ENCODE measurements around the gene NDUFAF2.

NDUFAF2 gene

DNA sequence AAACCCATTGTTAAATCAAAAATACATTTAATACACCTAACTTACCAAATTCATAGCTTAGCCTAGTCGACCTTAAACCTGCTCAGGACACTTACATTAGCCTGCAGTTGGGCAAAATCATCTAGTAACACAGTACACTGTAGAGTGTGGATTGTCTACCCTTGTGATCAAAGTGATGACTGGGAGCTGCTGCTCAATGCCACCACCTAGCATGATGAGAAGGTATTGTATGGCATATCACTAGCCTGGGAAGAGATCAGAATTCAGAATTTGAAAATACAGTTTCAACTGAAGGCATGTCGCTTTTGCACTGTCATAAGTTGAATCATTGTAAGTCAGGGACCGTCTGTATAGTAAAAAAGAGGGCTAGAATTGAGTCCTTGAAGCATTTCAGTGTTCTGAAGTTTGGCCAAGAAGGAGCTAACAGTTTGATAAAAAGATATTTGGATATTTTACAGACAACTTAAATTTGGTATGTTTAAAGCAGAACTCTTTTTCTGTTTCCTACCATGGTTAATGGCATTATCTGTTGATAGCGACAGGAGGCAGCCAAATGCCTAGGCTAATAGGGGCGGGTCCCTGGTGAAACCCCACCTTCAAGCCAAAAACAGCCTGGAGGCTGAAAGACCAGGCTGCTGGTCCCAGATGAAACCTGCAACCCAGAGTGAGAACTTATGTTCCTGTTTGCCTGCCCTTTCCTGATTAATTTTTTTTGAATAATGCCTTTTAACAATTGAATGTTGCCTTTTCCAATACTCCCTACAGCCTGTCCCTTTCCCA, 194.3 kb downstream of the NDUFAF2 start:
- Histone ChIP-seq H3K79me1 (ENCODE audit: low read depth, low read length) (no peaks in the 10 kb centered on the region), H2BK15ac (ENCODE audit: low read length) (no peak overlapping the region), H2AFZ (ENCODE audit: low read length) (no peak overlapping the region), H2BK5ac (ENCODE audit: low read length) (no peak overlapping the region), H3K9ac (ENCODE audit: low read depth, low read length, poor library complexity) (no peak overlapping the region), H3K18ac (ENCODE audit: low read length) (no peak overlapping the region), H4K8ac (ENCODE audit: low read depth, low read length) (no peak overlapping the region), H3K4me3 (ENCODE audit: low read length in 2 of 2) (no peak overlapping the region), H3K14ac (ENCODE audit: low read length) (no peak overlapping the region), H3K9me3 (replicated peaks in 1 of 2; ENCODE audit: control insufficient read depth in 2 of 2, insufficient read depth in 1 of 2, low read depth in 1 of 2, low read length in 2 of 2) (no peaks in the 10 kb centered on the region), H3K4ac (ENCODE audit: low read length) (no peak overlapping the region), H3K4me2 (ENCODE audit: insufficient read depth, low read length, poor library complexity, severe bottlenecking) (no peak overlapping the region), H3K36me3 (replicated peaks in 1 of 2; ENCODE audit: control insufficient read depth in 2 of 2, insufficient read depth in 2 of 2, low read length in 2 of 2) (no peaks in the 10 kb centered on the region), H3K4me1 (ENCODE audit: control insufficient read depth in 2 of 2, insufficient read depth in 1 of 2, low read depth in 1 of 2, low read length in 2 of 2) (peaks cover 0 to 6% of the 10 kb centered on the region in 2 donors), H3K27ac (replicated peaks; ENCODE audit: low read length) (no peak overlapping the region), H4K91ac (ENCODE audit: low read depth, low read length, poor library complexity) (no peak overlapping the region), H2BK120ac (ENCODE audit: low read depth, low read length) (no peak overlapping the region), H2AK5ac (ENCODE audit: low read depth, low read length) (no peak overlapping the region), H2BK12ac (ENCODE audit: low read length) (no peak overlapping the region), H3K27me3 (ENCODE audit: control insufficient read depth in 3 of 3, insufficient read depth in 3 of 3, low read depth in 1 of 3, low read length in 3 of 3) (no peaks in the 10 kb centered on the region), H3K23ac (ENCODE audit: low read depth, low read length, poor library complexity) (no peak overlapping the region)
- no peak for DNase-seq (ENCODE audit: low spot score)
- WGBS, 2 donors (ENCODE audit: extremely low coverage in 2 of 2, insufficient read length in 2 of 2, insufficient replicate concordance in 1 of 2), result 100% methylated on average over 1 of the region's 5 CpGs; no CpG with 5 or more reads in 1 of the 2 donors

DNA sequence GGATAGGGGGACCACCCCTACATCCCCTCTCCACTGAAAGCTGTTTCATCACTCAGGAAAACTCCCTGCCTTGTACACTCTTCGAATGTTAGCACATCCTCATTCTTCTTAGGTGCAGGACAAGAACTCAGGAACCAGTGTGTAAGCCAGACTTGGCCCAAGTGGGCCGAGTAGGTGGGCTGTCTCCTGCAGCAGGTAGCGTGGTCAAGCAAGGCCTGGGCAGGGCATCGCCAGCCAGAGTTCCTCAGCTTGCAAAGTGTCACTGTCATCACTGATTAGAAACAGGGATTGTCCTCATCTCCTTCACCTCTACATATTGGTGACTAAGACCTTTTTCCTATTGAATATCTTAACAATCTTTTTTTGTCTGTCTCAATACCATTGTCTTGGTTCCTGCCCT, 194.9 kb downstream of the NDUFAF2 start:
- Histone ChIP-seq H2AK5ac (ENCODE audit: low read depth, low read length) (no peak overlapping the region), H2BK120ac (ENCODE audit: low read depth, low read length) (no peak overlapping the region)

DNA sequence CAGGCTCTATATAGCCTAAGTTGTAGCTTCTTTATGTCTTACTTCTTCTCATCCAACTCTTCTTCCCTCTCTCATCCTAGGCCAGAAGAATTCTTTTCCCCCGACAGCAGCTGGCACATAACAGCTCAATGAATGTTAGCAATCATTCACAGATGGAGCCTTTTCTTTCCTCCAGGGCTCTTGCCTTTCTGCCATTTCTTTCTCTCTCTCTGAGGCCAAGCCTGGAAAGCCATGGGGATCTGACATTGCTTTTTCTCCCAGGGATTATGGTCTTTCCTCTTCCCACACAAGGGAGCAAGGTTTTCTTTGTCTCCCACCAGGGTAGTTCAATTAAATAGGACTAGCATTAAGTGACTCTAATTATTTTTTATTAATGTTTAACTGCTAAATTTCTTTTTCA, 196.8 kb downstream of the NDUFAF2 start:
- Histone ChIP-seq H2BK15ac (ENCODE audit: low read length) (no peak overlapping the region), H3K9me3 (replicated peaks in 1 of 2; ENCODE audit: control insufficient read depth in 2 of 2, insufficient read depth in 1 of 2, low read depth in 1 of 2, low read length in 2 of 2) (no peaks in the 10 kb centered on the region), H3K27me3 (ENCODE audit: control insufficient read depth in 3 of 3, insufficient read depth in 3 of 3, low read depth in 1 of 3, low read length in 3 of 3) (no peaks in the 10 kb centered on the region), H2AFZ (ENCODE audit: low read length) (no peak overlapping the region), H3K23ac (ENCODE audit: low read depth, low read length, poor library complexity) (no peak overlapping the region), H3K18ac (ENCODE audit: low read length) (no peak overlapping the region), H3K4me3 (ENCODE audit: low read length in 2 of 2) (no peak overlapping the region), H2BK5ac (ENCODE audit: low read length) (no peak overlapping the region), H2BK120ac (ENCODE audit: low read depth, low read length) (no peak overlapping the region), H3K14ac (ENCODE audit: low read length) (no peak overlapping the region), H3K4me1 (ENCODE audit: control insufficient read depth in 2 of 2, insufficient read depth in 1 of 2, low read depth in 1 of 2, low read length in 2 of 2) (peaks cover 0 to 6% of the 10 kb centered on the region in 2 donors), H3K36me3 (replicated peaks in 1 of 2; ENCODE audit: control insufficient read depth in 2 of 2, insufficient read depth in 2 of 2, low read length in 2 of 2) (no peaks in the 10 kb centered on the region), H3K4ac (ENCODE audit: low read length) (no peak overlapping the region), H4K91ac (ENCODE audit: low read depth, low read length, poor library complexity) (no peak overlapping the region), H3K79me1 (ENCODE audit: low read depth, low read length) (no peaks in the 10 kb centered on the region), H3K27ac (replicated peaks; ENCODE audit: low read length) (peak overlapping the region; percentile 67), H4K8ac (ENCODE audit: low read depth, low read length) (no peak overlapping the region), H3K4me2 (ENCODE audit: insufficient read depth, low read length, poor library complexity, severe bottlenecking) (peak overlapping the region; percentile 26), H2AK5ac (ENCODE audit: low read depth, low read length) (no peak overlapping the region), H3K9ac (ENCODE audit: low read depth, low read length, poor library complexity) (no peak overlapping the region), H2BK12ac (ENCODE audit: low read length) (no peak overlapping the region)
- no CpG with 5 or more reads among the region's 1 CpG for WGBS, 2 donors (ENCODE audit: extremely low coverage in 2 of 2, insufficient read length in 2 of 2, insufficient replicate concordance in 1 of 2)
- peak; percentile 29 for DNase-seq (ENCODE audit: low spot score)

More for the DNA sequence above, 194.9 kb downstream of the NDUFAF2 start:
- Histone ChIP-seq H3K36me3 (replicated peaks in 1 of 2; ENCODE audit: control insufficient read depth in 2 of 2, insufficient read depth in 2 of 2, low read length in 2 of 2) (no peaks in the 10 kb centered on the region), H3K4me1 (ENCODE audit: control insufficient read depth in 2 of 2, insufficient read depth in 1 of 2, low read depth in 1 of 2, low read length in 2 of 2) (peaks cover 0 to 6% of the 10 kb centered on the region in 2 donors), H2AFZ (ENCODE audit: low read length) (no peak overlapping the region), H3K4me3 (ENCODE audit: low read length in 2 of 2) (no peak overlapping the region), H3K23ac (ENCODE audit: low read depth, low read length, poor library complexity) (no peak overlapping the region), H3K27me3 (ENCODE audit: control insufficient read depth in 3 of 3, insufficient read depth in 3 of 3, low read depth in 1 of 3, low read length in 3 of 3) (no peaks in the 10 kb centered on the region), H3K4ac (ENCODE audit: low read length) (peak overlapping the region; percentile 10), H4K91ac (ENCODE audit: low read depth, low read length, poor library complexity) (no peak overlapping the region), H3K18ac (ENCODE audit: low read length) (no peak overlapping the region), H4K8ac (ENCODE audit: low read depth, low read length) (no peak overlapping the region), H2BK15ac (ENCODE audit: low read length) (no peak overlapping the region), H3K4me2 (ENCODE audit: insufficient read depth, low read length, poor library complexity, severe bottlenecking) (no peak overlapping the region), H3K14ac (ENCODE audit: low read length) (no peak overlapping the region), H3K9me3 (replicated peaks in 1 of 2; ENCODE audit: control insufficient read depth in 2 of 2, insufficient read depth in 1 of 2, low read depth in 1 of 2, low read length in 2 of 2) (no peaks in the 10 kb centered on the region), H2BK5ac (ENCODE audit: low read length) (no peak overlapping the region), H3K27ac (replicated peaks; ENCODE audit: low read length) (no peak overlapping the region), H3K9ac (ENCODE audit: low read depth, low read length, poor library complexity) (no peak overlapping the region), H3K79me1 (ENCODE audit: low read depth, low read length) (no peaks in the 10 kb centered on the region), H2BK12ac (ENCODE audit: low read length) (no peak overlapping the region)
- no CpG with 5 or more reads among the region's 4 CpGs for WGBS, 2 donors (ENCODE audit: extremely low coverage in 2 of 2, insufficient read length in 2 of 2, insufficient replicate concordance in 1 of 2)
- no peak for DNase-seq (ENCODE audit: low spot score)

DNA sequence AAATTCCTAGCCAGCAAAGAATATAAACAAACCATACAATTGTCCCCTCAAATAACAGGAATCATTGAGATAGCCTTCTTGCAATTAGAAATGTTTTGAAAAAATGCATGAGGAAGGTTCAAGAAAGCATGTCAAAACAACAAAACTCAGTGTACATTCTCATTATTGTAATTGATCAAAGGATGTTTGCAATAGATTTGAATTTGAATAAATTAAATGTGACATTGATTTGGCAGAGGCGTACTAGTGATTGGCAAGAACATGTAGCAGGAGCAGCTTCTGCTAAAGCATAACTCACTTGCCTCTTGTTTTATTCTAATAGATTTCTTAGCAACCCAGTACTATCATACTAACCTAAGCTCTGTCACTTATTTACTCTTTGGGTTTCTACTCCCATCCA, 197.4 kb downstream of the NDUFAF2 start:
- Histone ChIP-seq H3K4me2 (ENCODE audit: insufficient read depth, low read length, poor library complexity, severe bottlenecking) (no peak overlapping the region), H4K91ac (ENCODE audit: low read depth, low read length, poor library complexity) (no peak overlapping the region), H2AK5ac (ENCODE audit: low read depth, low read length) (no peak overlapping the region), H3K9me3 (replicated peaks in 1 of 2; ENCODE audit: control insufficient read depth in 2 of 2, insufficient read depth in 1 of 2, low read depth in 1 of 2, low read length in 2 of 2) (no peaks in the 10 kb centered on the region), H2BK120ac (ENCODE audit: low read depth, low read length) (no peak overlapping the region), H2AFZ (ENCODE audit: low read length) (no peak overlapping the region), H3K4me3 (ENCODE audit: low read length in 2 of 2) (no peak overlapping the region), H3K27me3 (ENCODE audit: control insufficient read depth in 3 of 3, insufficient read depth in 3 of 3, low read depth in 1 of 3, low read length in 3 of 3) (no peaks in the 10 kb centered on the region), H3K27ac (replicated peaks; ENCODE audit: low read length) (no peak overlapping the region), H3K79me1 (ENCODE audit: low read depth, low read length) (no peaks in the 10 kb centered on the region), H2BK12ac (ENCODE audit: low read length) (no peak overlapping the region), H2BK5ac (ENCODE audit: low read length) (no peak overlapping the region), H4K8ac (ENCODE audit: low read depth, low read length) (no peak overlapping the region), H3K9ac (ENCODE audit: low read depth, low read length, poor library complexity) (no peak overlapping the region), H3K36me3 (replicated peaks in 1 of 2; ENCODE audit: control insufficient read depth in 2 of 2, insufficient read depth in 2 of 2, low read length in 2 of 2) (no peaks in the 10 kb centered on the region), H3K23ac (ENCODE audit: low read depth, low read length, poor library complexity) (no peak overlapping the region), H3K4me1 (ENCODE audit: control insufficient read depth in 2 of 2, insufficient read depth in 1 of 2, low read depth in 1 of 2, low read length in 2 of 2) (peaks cover 0 to 6% of the 10 kb centered on the region in 2 donors), H3K14ac (ENCODE audit: low read length) (no peak overlapping the region), H2BK15ac (ENCODE audit: low read length) (no peak overlapping the region), H3K4ac (ENCODE audit: low read length) (no peak overlapping the region), H3K18ac (ENCODE audit: low read length) (no peak overlapping the region)
- no peak for DNase-seq (ENCODE audit: low spot score)
- no CpG with 5 or more reads among the region's 1 CpG for WGBS, 2 donors (ENCODE audit: extremely low coverage in 2 of 2, insufficient read length in 2 of 2, insufficient replicate concordance in 1 of 2)
